Fibroblast of the aortic adventitia (primary cell): ENCODE results near the gene RSPO4. TPM values are rescaled to one million over a fixed set of nuclear protein-coding genes. Genes with fewer than 3 reads are reported as not detected.

Experiments used
- DNase-seq: peaks from one replicate; pipeline ENCODE4 v3.0.0-alpha.2; 2010; ENCODE audit warnings: low read depth
- H3K4me3 ChIP-seq: 2 replicates; pipeline ENCODE4 v1.5.1; 2011; ENCODE audit warnings: low read depth, mild to moderate bottlenecking, control low read depth, low read length, moderate library complexity
- total RNA-seq: library from RNA; depleted of rRNA; stranded (reverse); fragments of >200 nt; gene quantifications from 2 replicates; pipeline ENCODE4 v1.2.3, GENCODE V29; 2012; ENCODE audit warnings: low replicate concordance
- TF ChIP-seq, protein P1 (sequence below): IDR thresholded peaks from 2 replicates; pipeline ENCODE4 v1.5.1; 2011; ENCODE audit warnings: mild to moderate bottlenecking, low read length, control low read depth, inconsistent platforms; ENCODE audit not compliant: insufficient read depth

The RSPO4 gene
- total RNA-seq, 1 donor: not detected

DNA sequence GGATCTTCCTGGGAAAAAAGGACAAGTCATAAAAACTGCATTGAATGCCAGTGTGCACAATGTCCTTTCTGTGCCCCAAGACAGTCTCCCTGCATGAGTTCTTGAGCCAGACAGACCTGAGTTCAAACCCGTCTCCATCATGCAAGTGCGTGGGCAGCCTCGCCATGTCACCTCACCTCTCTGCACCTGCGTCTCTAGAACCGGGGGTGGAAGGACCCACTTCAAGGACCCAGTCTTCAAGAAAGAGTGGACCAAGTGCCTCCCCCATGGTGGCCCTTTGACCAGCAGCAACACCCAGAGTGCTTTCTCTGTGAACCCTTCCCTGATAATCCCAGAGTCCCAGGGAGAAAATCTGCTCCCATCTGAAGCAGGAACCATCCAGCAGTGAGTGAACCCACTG lies 62.5 kb downstream of the RSPO4 start:
- H3K4me3 ChIP-seq: no peak overlapping the region
- TF ChIP-seq, protein P1, sequence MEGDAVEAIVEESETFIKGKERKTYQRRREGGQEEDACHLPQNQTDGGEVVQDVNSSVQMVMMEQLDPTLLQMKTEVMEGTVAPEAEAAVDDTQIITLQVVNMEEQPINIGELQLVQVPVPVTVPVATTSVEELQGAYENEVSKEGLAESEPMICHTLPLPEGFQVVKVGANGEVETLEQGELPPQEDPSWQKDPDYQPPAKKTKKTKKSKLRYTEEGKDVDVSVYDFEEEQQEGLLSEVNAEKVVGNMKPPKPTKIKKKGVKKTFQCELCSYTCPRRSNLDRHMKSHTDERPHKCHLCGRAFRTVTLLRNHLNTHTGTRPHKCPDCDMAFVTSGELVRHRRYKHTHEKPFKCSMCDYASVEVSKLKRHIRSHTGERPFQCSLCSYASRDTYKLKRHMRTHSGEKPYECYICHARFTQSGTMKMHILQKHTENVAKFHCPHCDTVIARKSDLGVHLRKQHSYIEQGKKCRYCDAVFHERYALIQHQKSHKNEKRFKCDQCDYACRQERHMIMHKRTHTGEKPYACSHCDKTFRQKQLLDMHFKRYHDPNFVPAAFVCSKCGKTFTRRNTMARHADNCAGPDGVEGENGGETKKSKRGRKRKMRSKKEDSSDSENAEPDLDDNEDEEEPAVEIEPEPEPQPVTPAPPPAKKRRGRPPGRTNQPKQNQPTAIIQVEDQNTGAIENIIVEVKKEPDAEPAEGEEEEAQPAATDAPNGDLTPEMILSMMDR: no peak
- DNase-seq: no peak

DNA sequence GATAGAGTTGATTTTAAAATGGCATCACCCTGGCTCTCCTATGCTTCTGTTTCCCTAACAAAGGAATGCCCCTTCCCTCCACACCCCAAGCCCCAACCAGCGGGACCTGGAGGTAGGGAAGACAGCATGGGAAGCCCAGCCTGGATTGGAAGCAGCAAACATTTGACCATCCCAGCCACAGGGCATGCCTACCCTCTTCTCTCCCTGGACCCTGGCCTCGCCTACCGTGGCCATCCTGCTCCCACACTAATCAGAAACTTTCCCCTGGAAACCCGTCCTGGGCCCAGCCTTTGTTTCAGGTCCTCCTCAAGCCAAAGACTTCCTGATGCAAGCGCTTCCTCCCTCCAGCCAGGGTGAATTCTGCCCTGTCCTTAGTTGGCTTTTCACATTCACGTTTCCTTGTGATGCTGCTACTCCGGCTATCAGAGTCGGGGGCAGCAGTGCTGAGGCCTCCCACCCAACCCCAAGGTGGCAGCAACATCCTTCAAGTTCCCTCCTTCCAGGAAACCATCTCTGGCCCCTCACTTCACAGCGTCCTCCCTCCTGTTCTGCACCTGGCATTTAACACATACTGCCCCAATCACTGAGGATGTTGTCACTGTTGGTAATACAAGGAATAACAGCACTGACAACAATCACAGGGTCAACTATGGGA lies 67.8 kb downstream of the RSPO4 start:
- DNase-seq: no peak
- TF ChIP-seq, protein P1: no peak
- no peak overlapping the region for H3K4me3 ChIP-seq

DNA sequence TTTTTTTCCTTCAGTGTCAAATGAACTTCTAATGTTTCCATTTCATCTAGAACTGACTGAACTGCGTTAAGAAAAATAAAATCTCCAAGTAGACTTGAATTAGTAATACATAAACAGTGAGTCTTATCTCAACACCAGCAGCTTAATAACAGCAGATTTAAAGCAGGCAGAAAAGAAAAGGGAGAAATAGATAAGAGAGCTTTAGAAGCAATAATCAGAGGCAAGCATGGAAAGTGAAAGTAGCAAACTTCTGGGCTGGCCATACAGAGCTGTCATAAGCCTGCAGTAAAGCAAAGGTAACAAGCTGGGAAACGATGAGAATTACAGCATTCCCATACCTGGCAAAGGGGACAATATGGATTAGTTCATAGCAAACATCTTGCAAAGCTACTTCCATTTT lies 69.1 kb downstream of the RSPO4 start:
- no peak for DNase-seq
- H3K4me3 ChIP-seq: no peak overlapping the region
- TF ChIP-seq, protein P1: no peak

DNA sequence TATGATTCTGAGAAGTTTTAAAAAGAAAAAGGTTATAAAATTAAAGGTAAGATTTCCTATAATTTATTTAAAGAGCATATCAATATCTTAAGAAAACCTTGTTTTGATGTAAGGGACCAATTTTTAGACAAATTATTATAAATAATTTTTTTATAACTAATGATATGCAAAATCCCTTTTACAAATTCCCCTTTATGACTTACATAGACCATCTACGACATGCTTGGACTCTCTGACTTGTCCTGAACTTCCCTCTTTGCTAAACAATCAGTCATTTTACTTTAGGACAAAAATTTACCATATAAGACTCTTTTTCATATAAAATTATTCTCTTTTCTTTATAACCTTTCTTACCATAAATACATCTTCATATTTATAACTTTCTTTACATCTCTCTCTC lies 70.7 kb downstream of the RSPO4 start:
- TF ChIP-seq, protein P1: no peak
- DNase-seq: no peak
- no peak overlapping the region for H3K4me3 ChIP-seq

DNA sequence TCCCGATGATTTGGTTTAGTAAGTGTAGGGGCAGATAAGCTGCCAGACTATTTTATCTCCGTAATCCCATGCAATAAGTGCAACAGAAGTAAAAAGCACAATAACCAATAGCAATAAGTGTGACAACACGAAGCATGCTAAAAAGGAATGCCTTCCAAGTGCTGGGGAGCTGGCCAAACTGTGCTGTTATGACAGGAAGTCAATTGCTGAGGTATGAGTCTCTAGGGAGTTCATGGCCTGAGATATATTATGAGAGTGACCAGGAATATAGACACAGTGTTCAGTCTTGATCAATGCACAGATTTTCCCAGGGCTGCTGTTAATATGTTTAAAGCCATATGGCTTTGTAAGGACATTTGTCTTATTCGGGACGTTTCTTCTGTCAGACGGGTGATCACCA lies 75.4 kb downstream of the RSPO4 start:
- DNase-seq: no peak
- TF ChIP-seq, protein P1: no peak
- no peak overlapping the region for H3K4me3 ChIP-seq

DNA sequence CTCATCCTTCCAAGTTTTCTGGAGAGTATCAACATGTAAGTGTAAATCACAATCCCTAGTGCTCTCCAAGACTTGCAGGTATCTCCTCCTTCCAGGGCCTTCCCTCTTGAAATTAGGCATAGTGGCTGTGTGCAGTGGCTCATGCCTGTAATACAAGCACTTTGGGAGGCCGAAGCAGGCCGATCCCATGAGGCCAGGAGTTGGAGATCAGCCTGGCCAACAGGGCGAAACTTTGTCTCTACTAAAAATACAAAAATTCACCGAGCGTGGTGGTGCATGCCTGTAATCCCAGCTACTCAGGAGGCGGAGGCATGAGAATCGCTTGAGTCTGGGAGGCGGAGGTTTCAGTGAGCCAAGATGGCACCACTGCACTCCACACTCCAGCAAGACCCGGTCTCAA lies 76.6 kb downstream of the RSPO4 start:
- DNase-seq: no peak
- H3K4me3 ChIP-seq: no peak overlapping the region
- TF ChIP-seq, protein P1: no peak

DNA sequence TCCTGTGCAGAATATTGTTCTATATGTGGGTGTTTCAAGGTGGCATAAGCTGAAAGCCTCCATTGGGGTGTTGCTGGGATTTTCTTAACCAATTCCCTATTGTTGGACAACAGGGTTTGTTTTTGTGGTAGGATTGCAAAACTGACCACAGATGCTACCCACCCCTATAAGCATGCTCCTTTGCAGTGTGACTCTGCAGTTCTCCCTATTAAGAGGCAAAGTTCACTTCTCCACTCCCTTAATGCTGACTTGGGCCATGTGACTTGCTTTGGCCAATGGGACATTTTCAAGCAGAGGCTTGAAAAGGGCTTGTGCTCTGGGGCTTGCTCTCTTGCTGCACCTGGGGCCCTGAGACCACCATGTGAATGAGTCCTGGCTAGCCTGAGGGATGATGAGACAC lies 77.5 kb downstream of the RSPO4 start:
- no peak for DNase-seq
- TF ChIP-seq, protein P1: no peak
- H3K4me3 ChIP-seq: no peak overlapping the region
